ENCODE results near the gene CASZ1.

GRCh38 chr1:10623686-10624145 lies 172.7 kb downstream of the CASZ1 start:
- TF ChIP-seq CTCF (IDR thresholded peaks at IDR 0.05) (no peak), POLR2A (IDR thresholded peaks at IDR 0.05) (no peak)

Measured in lower leg skin (tissue), 3 donors.